Measurements from ENCODE around the gene YKT6. TPM values are rescaled to one million over a fixed set of nuclear protein-coding genes. Genes with fewer than 3 reads are reported as not detected.

Gene YKT6
- total RNA-seq, 1 donor from 2014 or later: 82.5 TPM

DNA sequence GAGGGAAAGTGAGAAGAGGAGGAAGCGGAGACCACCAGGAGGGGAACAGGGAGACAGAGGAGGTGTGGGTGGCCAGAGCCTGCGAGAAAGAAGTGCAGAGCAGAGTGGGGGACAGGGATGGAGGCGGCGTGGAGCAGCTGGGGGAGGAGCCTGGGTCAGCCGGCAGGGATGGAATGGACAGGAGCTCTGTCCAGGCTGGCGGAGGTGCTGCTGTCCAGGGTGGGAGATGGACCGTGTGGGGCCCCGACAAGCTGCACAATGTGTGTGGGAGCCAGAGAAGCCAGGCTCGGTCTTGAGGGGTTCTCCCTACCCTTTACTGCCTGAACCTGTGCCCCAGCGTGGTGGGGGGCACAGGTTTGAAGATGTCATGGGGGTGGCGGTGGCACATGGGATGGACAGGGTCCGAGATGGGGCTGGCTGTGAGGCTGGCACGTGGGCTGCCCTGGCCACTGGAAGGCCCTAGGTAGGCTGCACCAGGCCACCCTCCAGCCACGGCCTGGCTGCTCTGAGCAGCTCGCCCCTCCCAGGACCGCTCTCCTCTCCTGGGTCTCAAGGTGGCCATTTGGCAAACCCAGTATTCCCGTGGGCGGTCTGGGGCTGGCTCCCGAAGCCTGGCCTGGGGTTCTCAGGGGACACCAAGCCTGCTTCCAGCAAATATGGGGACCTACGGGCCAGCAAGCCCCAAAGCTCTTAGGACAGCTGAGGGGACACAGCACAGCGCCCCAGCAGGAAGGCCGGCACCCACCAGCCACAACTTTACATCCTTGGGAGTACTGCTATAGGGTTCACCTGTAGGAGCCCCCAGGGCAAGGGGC is 32.3 kb downstream of the YKT6 start:
- Mint-ChIP-seq H3K9me3 (ENCODE audit: low read depth) (no peaks in the 10 kb centered on the region), H3K36me3 (ENCODE audit: insufficient read depth) (no peaks in the 10 kb centered on the region), H3K4me3 (ENCODE audit: low read depth) (no peak overlapping the region), H3K27ac (no peak overlapping the region), H3K4me1 (ENCODE audit: low read depth) (no peaks in the 10 kb centered on the region), H3K27me3 (no peaks in the 10 kb centered on the region)
- TF ChIP-seq, protein P1, sequence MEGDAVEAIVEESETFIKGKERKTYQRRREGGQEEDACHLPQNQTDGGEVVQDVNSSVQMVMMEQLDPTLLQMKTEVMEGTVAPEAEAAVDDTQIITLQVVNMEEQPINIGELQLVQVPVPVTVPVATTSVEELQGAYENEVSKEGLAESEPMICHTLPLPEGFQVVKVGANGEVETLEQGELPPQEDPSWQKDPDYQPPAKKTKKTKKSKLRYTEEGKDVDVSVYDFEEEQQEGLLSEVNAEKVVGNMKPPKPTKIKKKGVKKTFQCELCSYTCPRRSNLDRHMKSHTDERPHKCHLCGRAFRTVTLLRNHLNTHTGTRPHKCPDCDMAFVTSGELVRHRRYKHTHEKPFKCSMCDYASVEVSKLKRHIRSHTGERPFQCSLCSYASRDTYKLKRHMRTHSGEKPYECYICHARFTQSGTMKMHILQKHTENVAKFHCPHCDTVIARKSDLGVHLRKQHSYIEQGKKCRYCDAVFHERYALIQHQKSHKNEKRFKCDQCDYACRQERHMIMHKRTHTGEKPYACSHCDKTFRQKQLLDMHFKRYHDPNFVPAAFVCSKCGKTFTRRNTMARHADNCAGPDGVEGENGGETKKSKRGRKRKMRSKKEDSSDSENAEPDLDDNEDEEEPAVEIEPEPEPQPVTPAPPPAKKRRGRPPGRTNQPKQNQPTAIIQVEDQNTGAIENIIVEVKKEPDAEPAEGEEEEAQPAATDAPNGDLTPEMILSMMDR (IDR thresholded peaks at IDR 0.05; ENCODE audit: unreplicated experiment): no peak
- DNase-seq (ENCODE audit: low spot score, unreplicated experiment): no peak

DNA sequence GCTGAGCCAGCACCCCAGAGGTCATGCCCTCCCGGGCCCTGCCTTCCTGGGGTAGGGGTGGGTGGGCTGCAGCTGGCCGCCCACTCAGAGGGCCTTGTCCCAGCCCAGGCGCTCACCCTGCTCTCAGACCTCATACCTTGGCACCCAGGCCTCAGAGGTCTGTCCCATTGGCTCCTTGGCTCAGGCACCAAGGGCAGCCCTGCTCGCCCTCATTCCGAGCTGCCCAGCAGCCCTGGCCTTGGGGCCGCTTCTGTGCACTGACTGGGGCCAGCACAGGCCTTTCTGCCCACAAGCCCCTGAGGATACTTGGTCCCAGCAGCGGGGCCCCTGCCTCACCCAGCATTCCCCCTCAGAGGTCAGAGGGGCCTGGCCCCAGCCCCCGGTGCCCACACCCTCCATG is 34.3 kb downstream of the YKT6 start:
- H3K4me1 Mint-ChIP-seq (ENCODE audit: low read depth): no peaks in the 10 kb centered on the region
- no peak for DNase-seq (ENCODE audit: low spot score, unreplicated experiment)
- no peak overlapping the region for H3K4me3 Mint-ChIP-seq (ENCODE audit: low read depth)
- H3K9me3 Mint-ChIP-seq (ENCODE audit: low read depth): no peaks in the 10 kb centered on the region
- H3K27ac Mint-ChIP-seq: no peak overlapping the region
- no peaks in the 10 kb centered on the region for H3K36me3 Mint-ChIP-seq (ENCODE audit: insufficient read depth)
- no peaks in the 10 kb centered on the region for H3K27me3 Mint-ChIP-seq
- TF ChIP-seq, protein P1 (IDR thresholded peaks at IDR 0.05; ENCODE audit: unreplicated experiment): no peak

DNA sequence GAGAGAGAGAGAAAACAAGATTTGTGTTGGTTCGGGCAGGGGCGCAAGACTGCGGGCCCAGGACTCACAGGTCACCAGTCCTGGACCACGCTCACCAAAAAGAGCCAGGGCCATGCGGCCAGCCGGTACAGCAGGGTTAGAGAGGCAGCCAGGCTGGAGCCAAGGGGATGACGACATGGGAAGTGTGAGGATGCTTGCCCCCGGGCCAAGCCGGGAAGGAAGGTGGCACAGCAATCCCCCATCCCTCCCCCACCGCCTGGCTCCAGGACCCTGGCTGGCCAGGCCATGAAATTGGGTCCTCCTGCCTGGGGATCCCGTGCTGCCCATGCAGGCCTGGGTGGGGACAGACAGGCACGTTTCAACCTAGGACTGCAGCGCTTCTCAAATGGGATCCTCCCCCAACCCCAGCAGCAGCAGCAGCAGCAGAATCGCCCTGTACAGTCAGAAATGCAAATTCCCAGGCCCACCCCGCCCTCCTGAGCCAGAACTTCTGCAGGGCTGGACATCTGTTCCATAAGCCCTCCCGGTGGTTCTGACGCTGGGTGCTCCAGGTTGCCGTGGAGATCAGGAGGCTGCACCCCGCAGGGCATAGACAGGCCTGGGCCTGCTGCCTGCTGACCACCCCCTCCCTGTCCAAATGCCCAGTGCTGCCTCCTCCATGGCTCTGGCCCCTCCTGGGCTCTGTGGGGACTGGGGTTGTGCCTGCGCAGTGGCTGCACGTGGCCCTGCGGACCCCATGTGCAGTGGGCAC is 35.0 kb downstream of the YKT6 start:
- Mint-ChIP-seq H3K36me3 (ENCODE audit: insufficient read depth) (no peaks in the 10 kb centered on the region), H3K4me3 (ENCODE audit: low read depth) (no peak overlapping the region), H3K27ac (no peak overlapping the region), H3K27me3 (no peaks in the 10 kb centered on the region), H3K9me3 (ENCODE audit: low read depth) (no peaks in the 10 kb centered on the region), H3K4me1 (ENCODE audit: low read depth) (no peaks in the 10 kb centered on the region)
- TF ChIP-seq, protein P1 (IDR thresholded peaks at IDR 0.05; ENCODE audit: unreplicated experiment): no peak
- DNase-seq (ENCODE audit: low spot score, unreplicated experiment): no peak

DNA sequence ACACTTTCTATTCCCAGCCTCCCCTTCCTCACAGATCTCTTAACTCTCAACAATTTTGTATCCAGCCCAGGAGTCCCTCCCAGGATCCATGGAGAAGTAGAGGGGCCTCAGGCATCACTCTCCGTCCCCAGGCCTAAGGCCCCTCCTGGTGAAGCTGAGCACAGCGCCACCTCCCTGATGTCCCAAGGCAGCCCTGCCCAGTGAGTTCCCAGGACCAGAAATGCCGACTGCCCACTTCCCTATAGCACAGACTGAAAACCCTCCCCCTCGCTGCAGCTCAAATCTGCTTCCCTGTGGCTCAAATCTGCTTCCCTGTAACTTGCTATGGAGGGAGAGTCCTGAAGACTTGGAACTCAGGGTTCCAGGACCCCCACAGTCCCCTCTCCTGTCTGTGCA is 35.6 kb downstream of the YKT6 start:
- no peaks in the 10 kb centered on the region for H3K4me1 Mint-ChIP-seq (ENCODE audit: low read depth)
- no peak overlapping the region for H3K4me3 Mint-ChIP-seq (ENCODE audit: low read depth)
- no peak for DNase-seq (ENCODE audit: low spot score, unreplicated experiment)
- TF ChIP-seq, protein P1 (IDR thresholded peaks at IDR 0.05; ENCODE audit: unreplicated experiment): no peak
- no peaks in the 10 kb centered on the region for H3K36me3 Mint-ChIP-seq (ENCODE audit: insufficient read depth)
- no peaks in the 10 kb centered on the region for H3K9me3 Mint-ChIP-seq (ENCODE audit: low read depth)
- H3K27me3 Mint-ChIP-seq: no peaks in the 10 kb centered on the region
- no peak overlapping the region for H3K27ac Mint-ChIP-seq

DNA sequence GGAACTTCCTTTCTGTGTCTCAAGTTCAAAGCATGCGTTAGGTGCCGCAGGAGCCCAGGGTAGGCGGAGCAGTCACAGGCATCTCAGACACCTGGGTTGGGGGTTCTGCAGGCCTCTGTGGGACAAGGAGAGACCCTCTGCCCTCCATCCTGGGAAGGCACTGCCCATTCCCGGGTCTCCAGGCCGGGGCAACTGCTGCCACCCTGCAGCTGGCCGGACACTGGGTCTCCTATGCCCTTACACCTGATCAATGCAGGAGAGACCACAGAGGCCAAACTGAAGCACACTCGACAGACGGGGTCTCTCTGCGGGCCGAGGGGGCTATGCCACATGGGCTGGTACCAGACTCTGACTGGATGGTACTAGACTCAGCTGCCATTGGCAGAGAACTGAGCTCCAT is 36.9 kb downstream of the YKT6 start:
- no peak overlapping the region for H3K4me3 Mint-ChIP-seq (ENCODE audit: low read depth)

More for the DNA sequence above, 36.9 kb downstream of the YKT6 start:
- Mint-ChIP-seq H3K27me3 (no peaks in the 10 kb centered on the region), H3K36me3 (ENCODE audit: insufficient read depth) (no peaks in the 10 kb centered on the region), H3K27ac (no peak overlapping the region), H3K9me3 (ENCODE audit: low read depth) (no peaks in the 10 kb centered on the region), H3K4me1 (ENCODE audit: low read depth) (no peaks in the 10 kb centered on the region)
- TF ChIP-seq, protein P1 (IDR thresholded peaks at IDR 0.05; ENCODE audit: unreplicated experiment): no peak
- DNase-seq (ENCODE audit: low spot score, unreplicated experiment): no peak

Measured in progenitor cell of endocrine pancreas (in vitro differentiated cells).